Measurements from ENCODE around the gene RGL1. TPM values are rescaled to one million over a fixed set of nuclear protein-coding genes. Genes with fewer than 3 reads are reported as not detected.

Gene RGL1
- total RNA-seq, 1 donor from 2014 or later = 3.0 TPM

- H3K27ac Mint-ChIP-seq = no peak overlapping the region
- no peaks in the 10 kb centered on the region for H3K4me1 Mint-ChIP-seq
- ATAC-seq (ENCODE audit: low read depth) (no peak), DNase-seq (no peak)
- no peaks in the 10 kb centered on the region for H3K9me3 Mint-ChIP-seq
- POLR2A ChIA-PET = no interaction called here
- no peak for TF ChIP-seq CTCF (IDR thresholded peaks at IDR 0.05)
- peaks cover 11% of the 10 kb centered on the region for H3K27me3 Mint-ChIP-seq
- intact Hi-C loops (cut with micrococcal nuclease) = no loop called here
- H3K4me3 Mint-ChIP-seq = no peak overlapping the region
- H3K36me3 Mint-ChIP-seq (ENCODE audit: low read depth) = no peaks in the 10 kb centered on the region
- CTCF ChIA-PET = no interaction called here
Measured at GRCh38 chr1:183975651-183976050, 170.7 kb downstream of the RGL1 start.

GRCh38 chr1:183977717-183978116 is 172.8 kb downstream of the RGL1 start:
- TF ChIP-seq CTCF (IDR thresholded peaks at IDR 0.05) = no peak
- H3K27me3 Mint-ChIP-seq = peaks cover 11% of the 10 kb centered on the region
- ChIA-PET POLR2A (no interaction called here), CTCF (no interaction called here)
- intact Hi-C loops (cut with micrococcal nuclease) = no loop called here
- no peak for ATAC-seq (ENCODE audit: low read depth)
- no peaks in the 10 kb centered on the region for H3K9me3 Mint-ChIP-seq
- DNase-seq = no peak
- H3K4me3 Mint-ChIP-seq = no peak overlapping the region
- H3K27ac Mint-ChIP-seq = no peak overlapping the region
- H3K4me1 Mint-ChIP-seq = no peaks in the 10 kb centered on the region
- H3K36me3 Mint-ChIP-seq (ENCODE audit: low read depth) = no peaks in the 10 kb centered on the region

Other genes with a start within 250 kb of the RGL1 start
- 101 TPM in 2 replicates for gene NCF2, start 214.7 kb upstream of the RGL1 start, total RNA-seq
- 193 and 224 TPM in 2 replicates for gene ARPC5, start 169.3 kb upstream of the RGL1 start, total RNA-seq
- not detected in 2 replicates for gene APOBEC4, start 151.8 kb upstream of the RGL1 start, total RNA-seq
- gene COLGALT2, start 232.6 kb downstream of the RGL1 start, total RNA-seq = 0.91 and 1.2 TPM in 2 replicates
- gene TSEN15, start 246.6 kb downstream of the RGL1 start, total RNA-seq = 60.8 and 61.2 TPM in 2 replicates